ENCODE measurements around the gene PRSS1. TPM values are rescaled to one million over a fixed set of nuclear protein-coding genes. Genes with fewer than 3 reads are reported as not detected.
A peak's percentile ranks its signal among the peaks of the same experiment; 100 is the strongest.

PRSS1 gene
- total RNA-seq, 1 donor from 2014 or later, result not detected

DNA sequence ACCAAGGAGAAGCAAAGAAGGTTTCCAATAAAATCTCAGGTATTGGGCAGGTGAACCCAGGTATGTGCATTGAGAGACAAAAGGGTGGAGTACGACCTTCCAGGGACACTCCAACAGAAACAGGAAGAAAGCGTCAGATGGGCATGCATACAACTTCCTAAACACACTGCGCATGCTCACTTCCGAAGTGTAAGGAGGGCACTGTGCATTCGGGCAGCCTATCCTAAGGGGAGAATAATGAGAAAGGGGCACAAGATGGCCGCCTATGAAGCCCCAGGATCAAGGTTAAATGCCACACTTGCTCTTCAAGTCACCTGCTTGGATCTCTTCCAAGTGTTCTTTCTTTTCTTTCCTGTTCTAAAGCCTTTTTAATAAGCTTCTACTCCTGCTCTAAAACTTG is 39.4 kb upstream of the PRSS1 start:
- H3K79me2 ChIP-seq (ENCODE audit: low read depth), result no peaks in the 10 kb centered on the region
- TF ChIP-seq EZH2 (IDR thresholded peaks at IDR 0.05) (no peak), EZH2phosphoT487 (IDR thresholded peaks at IDR 0.05) (no peak)
- TF ChIP-seq, protein P1, sequence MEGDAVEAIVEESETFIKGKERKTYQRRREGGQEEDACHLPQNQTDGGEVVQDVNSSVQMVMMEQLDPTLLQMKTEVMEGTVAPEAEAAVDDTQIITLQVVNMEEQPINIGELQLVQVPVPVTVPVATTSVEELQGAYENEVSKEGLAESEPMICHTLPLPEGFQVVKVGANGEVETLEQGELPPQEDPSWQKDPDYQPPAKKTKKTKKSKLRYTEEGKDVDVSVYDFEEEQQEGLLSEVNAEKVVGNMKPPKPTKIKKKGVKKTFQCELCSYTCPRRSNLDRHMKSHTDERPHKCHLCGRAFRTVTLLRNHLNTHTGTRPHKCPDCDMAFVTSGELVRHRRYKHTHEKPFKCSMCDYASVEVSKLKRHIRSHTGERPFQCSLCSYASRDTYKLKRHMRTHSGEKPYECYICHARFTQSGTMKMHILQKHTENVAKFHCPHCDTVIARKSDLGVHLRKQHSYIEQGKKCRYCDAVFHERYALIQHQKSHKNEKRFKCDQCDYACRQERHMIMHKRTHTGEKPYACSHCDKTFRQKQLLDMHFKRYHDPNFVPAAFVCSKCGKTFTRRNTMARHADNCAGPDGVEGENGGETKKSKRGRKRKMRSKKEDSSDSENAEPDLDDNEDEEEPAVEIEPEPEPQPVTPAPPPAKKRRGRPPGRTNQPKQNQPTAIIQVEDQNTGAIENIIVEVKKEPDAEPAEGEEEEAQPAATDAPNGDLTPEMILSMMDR (IDR thresholded peaks at IDR 0.05), result no peak
- no peak overlapping the region for H3K4me2 ChIP-seq
- H3F3A ChIP-seq (ENCODE audit: low read depth), result no peaks in the 10 kb centered on the region
- no peak overlapping the region for H3K27ac ChIP-seq
- H3K4me1 ChIP-seq, result no peaks in the 10 kb centered on the region
- H3K4me3 ChIP-seq, result no peak overlapping the region
- no peaks in the 10 kb centered on the region for H3K27me3 ChIP-seq
- H3K4me3 Mint-ChIP-seq, result no peak overlapping the region
- no peaks in the 10 kb centered on the region for H3K9me3 Mint-ChIP-seq
- H3K27ac Mint-ChIP-seq, result no peak overlapping the region
- H3K4me1 Mint-ChIP-seq, result peaks cover 2% of the 10 kb centered on the region
- no peaks in the 10 kb centered on the region for H3K27me3 Mint-ChIP-seq (ENCODE audit: insufficient read depth, low read depth)
- DNase-seq (ENCODE audit: low spot score), result no peak
- no peaks in the 10 kb centered on the region for H3K36me3 Mint-ChIP-seq
- H3K36me3 ChIP-seq, result no peaks in the 10 kb centered on the region
- H4K20me1 ChIP-seq (ENCODE audit: low read depth), result no peaks in the 10 kb centered on the region
- H2AFZ ChIP-seq (replicated peaks), result no peak overlapping the region
- H3K9me3 ChIP-seq (ENCODE audit: low read depth), result no peaks in the 10 kb centered on the region
- no peak overlapping the region for H3K9ac ChIP-seq

DNA sequence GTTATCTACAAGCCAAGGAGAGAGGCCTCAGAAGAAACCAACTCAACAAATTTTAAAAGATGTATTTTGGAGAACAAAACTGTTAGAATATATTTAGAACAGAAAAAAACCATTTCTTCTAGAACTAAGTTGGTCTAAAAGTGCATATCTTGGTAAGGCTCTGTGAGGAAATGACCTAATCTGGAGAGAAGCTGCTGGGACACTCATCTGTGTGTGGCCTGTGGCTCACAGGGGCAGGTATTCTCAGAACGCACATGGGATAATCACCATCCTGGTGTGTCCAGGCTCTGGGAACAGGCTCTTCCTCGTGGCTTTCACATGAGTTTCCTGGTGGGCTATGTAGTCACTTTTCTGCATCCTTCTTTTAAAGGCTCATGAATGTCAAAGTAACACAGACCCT is 38.1 kb upstream of the PRSS1 start:
- H3K9me3 Mint-ChIP-seq, result no peaks in the 10 kb centered on the region
- H3K4me3 ChIP-seq, result no peak overlapping the region
- no peaks in the 10 kb centered on the region for H3K79me2 ChIP-seq (ENCODE audit: low read depth)
- H3K4me3 Mint-ChIP-seq, result no peak overlapping the region
- no peak overlapping the region for H3K4me2 ChIP-seq
- no peaks in the 10 kb centered on the region for H3F3A ChIP-seq (ENCODE audit: low read depth)
- H3K27ac Mint-ChIP-seq, result no peak overlapping the region
- TF ChIP-seq EZH2 (IDR thresholded peaks at IDR 0.05) (no peak), EZH2phosphoT487 (IDR thresholded peaks at IDR 0.05) (no peak)
- TF ChIP-seq, protein P1 (IDR thresholded peaks at IDR 0.05), result no peak
- no peaks in the 10 kb centered on the region for H3K27me3 Mint-ChIP-seq (ENCODE audit: insufficient read depth, low read depth)
- no peak for DNase-seq (ENCODE audit: low spot score)
- no peaks in the 10 kb centered on the region for H3K9me3 ChIP-seq (ENCODE audit: low read depth)
- H3K36me3 ChIP-seq, result no peaks in the 10 kb centered on the region
- no peaks in the 10 kb centered on the region for H3K4me1 Mint-ChIP-seq
- H3K27me3 ChIP-seq, result no peaks in the 10 kb centered on the region
- H2AFZ ChIP-seq (replicated peaks), result no peak overlapping the region
- H4K20me1 ChIP-seq (ENCODE audit: low read depth), result no peaks in the 10 kb centered on the region
- H3K4me1 ChIP-seq, result no peaks in the 10 kb centered on the region
- no peak overlapping the region for H3K9ac ChIP-seq
- H3K27ac ChIP-seq, result no peak overlapping the region
- H3K36me3 Mint-ChIP-seq, result no peaks in the 10 kb centered on the region

DNA sequence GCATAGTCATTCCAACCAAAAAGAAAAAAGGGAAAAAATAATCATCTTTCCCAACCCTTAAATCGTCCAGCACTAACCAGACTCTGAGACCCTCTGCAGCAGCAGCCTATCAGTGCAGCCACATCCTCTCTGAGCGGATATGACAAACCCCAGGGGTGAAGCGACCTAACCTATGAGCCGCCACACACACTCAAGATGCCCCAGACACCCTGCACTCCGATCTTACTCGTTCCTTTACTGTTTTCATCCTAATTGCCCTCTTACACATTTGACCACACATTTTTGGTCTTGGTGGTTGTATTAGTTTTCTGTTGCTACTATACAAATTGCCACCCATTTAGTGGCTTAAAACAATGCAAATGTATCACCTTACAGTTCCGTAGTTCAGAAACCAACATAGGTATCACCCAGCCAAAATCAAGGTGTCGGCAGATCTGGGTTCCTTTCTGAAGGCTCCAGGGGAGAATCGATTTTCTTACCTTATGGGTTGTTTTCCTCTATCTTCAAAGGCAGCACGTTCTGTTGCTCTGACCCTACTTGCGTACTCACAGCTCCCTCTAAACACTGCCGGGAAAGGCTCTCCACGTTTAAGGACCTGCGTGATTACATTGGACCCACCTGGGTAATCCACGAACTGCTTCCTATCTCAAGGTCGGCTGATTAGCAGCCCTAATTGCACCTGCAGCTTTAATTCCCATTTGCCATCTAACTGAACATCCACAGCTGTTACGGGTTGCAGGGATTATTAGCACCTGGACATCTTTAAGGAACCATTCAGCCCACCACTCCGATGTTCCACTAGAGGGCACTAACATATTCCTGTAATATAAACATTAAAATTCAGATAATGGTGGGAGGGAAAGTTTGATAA is 37.3 kb upstream of the PRSS1 start:
- no peak overlapping the region for H3K4me3 ChIP-seq
- no peak overlapping the region for H2AFZ ChIP-seq (replicated peaks)
- no peak overlapping the region for H3K4me2 ChIP-seq
- no peaks in the 10 kb centered on the region for H3K9me3 ChIP-seq (ENCODE audit: low read depth)
- Mint-ChIP-seq H3K9me3 (no peaks in the 10 kb centered on the region), H3K4me1 (no peaks in the 10 kb centered on the region), H3K36me3 (no peaks in the 10 kb centered on the region), H3K27ac (no peak overlapping the region), H3K4me3 (no peak overlapping the region), H3K27me3 (ENCODE audit: insufficient read depth, low read depth) (no peaks in the 10 kb centered on the region)
- peak; percentile 36 for DNase-seq (ENCODE audit: low spot score)
- H3K79me2 ChIP-seq (ENCODE audit: low read depth), result no peaks in the 10 kb centered on the region
- H3F3A ChIP-seq (ENCODE audit: low read depth), result no peaks in the 10 kb centered on the region
- H3K27ac ChIP-seq, result no peak overlapping the region
- no peaks in the 10 kb centered on the region for H3K36me3 ChIP-seq
- no peaks in the 10 kb centered on the region for H3K27me3 ChIP-seq
- H4K20me1 ChIP-seq (ENCODE audit: low read depth), result no peaks in the 10 kb centered on the region
- H3K4me1 ChIP-seq, result no peaks in the 10 kb centered on the region
- TF ChIP-seq, protein P1 (IDR thresholded peaks at IDR 0.05), result peak; percentile 68
- no peak for TF ChIP-seq EZH2 (IDR thresholded peaks at IDR 0.05)
- H3K9ac ChIP-seq, result no peak overlapping the region
